ENCODE data around the gene SYNPR.

The SYNPR gene

GRCh38 chr3:63471781-63472180 is 193.7 kb downstream of the SYNPR start:
- no peak for DNase-seq (ENCODE audit: low read depth)
- H3K4me3 ChIP-seq (ENCODE audit: low read depth, low read length): no peak overlapping the region
- TF ChIP-seq CTCF (conservative IDR thresholded peaks at IDR 0.05; ENCODE audit: low read depth, low read length): no peak

- no peak for TF ChIP-seq CTCF (conservative IDR thresholded peaks at IDR 0.05; ENCODE audit: low read depth, low read length)
- H3K4me3 ChIP-seq (ENCODE audit: low read depth, low read length): no peak overlapping the region
- no peak for DNase-seq (ENCODE audit: low read depth)
Measured at GRCh38 chr3:63473641-63474166, 195.6 kb downstream of the SYNPR start.

GRCh38 chr3:63474828-63475518 is 196.9 kb downstream of the SYNPR start:
- DNase-seq (ENCODE audit: low read depth): no peak
- TF ChIP-seq CTCF (conservative IDR thresholded peaks at IDR 0.05; ENCODE audit: low read depth, low read length): no peak
- H3K4me3 ChIP-seq (ENCODE audit: low read depth, low read length): no peak overlapping the region

- H3K4me3 ChIP-seq (ENCODE audit: low read depth, low read length): no peak overlapping the region
- TF ChIP-seq CTCF (conservative IDR thresholded peaks at IDR 0.05; ENCODE audit: low read depth, low read length): no peak
- no peak for DNase-seq (ENCODE audit: low read depth)
Measured at GRCh38 chr3:63477494-63478129, 199.5 kb downstream of the SYNPR start.

- TF ChIP-seq CTCF (conservative IDR thresholded peaks at IDR 0.05; ENCODE audit: low read depth, low read length): no peak
- DNase-seq (ENCODE audit: low read depth): no peak
- no peak overlapping the region for H3K4me3 ChIP-seq (ENCODE audit: low read depth, low read length)
Measured at GRCh38 chr3:63478990-63479660, 201.0 kb downstream of the SYNPR start.

- DNase-seq (ENCODE audit: low read depth): no peak
- H3K4me3 ChIP-seq (ENCODE audit: low read depth, low read length): no peak overlapping the region
- TF ChIP-seq CTCF (conservative IDR thresholded peaks at IDR 0.05; ENCODE audit: low read depth, low read length): no peak
Measured at GRCh38 chr3:63479661-63480035, 201.5 kb downstream of the SYNPR start.

Measured in choroid plexus epithelial cell (primary cell).